ENCODE data around the gene IGF2R.

The IGF2R gene

GRCh38 chr6:160060221-160060620 lies 91.3 kb downstream of the IGF2R start:
- TF ChIP-seq CTCF (IDR thresholded peaks at IDR 0.05; ENCODE audit: insufficient read depth, low read depth, low read length, missing control alignments), result no peak
- H3K4me3 ChIP-seq (ENCODE audit: low read depth, low read length), result no peak overlapping the region
- DNase-seq (ENCODE audit: low read depth), result no peak

DNA sequence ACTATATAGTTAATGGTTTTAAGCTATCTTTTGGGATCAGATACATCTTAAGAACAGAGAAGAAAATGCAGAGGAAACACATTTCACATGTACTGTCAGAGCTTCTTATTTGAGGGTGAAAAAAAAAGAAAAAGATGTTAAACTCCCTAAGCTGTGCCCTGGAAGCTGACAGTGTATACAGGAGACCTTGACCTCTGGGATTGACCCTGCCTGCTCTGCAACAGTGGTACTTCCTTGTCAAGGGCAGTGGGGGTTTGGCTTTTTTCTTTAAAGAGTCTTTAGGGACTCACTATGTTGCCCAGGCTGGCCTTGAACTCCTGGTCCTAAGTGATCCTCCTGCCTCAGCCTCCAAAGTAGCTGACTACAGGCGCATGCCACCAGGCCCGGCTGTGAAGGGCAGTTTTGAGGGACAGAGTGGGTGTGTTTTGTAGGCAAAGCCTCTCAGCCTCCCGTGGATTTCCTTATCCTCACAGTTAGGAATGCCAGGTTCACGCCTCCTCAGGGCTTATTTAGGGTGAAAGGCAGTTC lies 92.1 kb downstream of the IGF2R start:
- DNase-seq (ENCODE audit: low read depth), result no peak
- no peak overlapping the region for H3K4me3 ChIP-seq (ENCODE audit: low read depth, low read length)
- no peak for TF ChIP-seq CTCF (IDR thresholded peaks at IDR 0.05; ENCODE audit: insufficient read depth, low read depth, low read length, missing control alignments)

- no peak for TF ChIP-seq CTCF (IDR thresholded peaks at IDR 0.05; ENCODE audit: insufficient read depth, low read depth, low read length, missing control alignments)
- no peak for DNase-seq (ENCODE audit: low read depth)
- H3K4me3 ChIP-seq (ENCODE audit: low read depth, low read length), result no peak overlapping the region
Observed at GRCh38 chr6:160063771-160064413, 95.0 kb downstream of the IGF2R start.

DNA sequence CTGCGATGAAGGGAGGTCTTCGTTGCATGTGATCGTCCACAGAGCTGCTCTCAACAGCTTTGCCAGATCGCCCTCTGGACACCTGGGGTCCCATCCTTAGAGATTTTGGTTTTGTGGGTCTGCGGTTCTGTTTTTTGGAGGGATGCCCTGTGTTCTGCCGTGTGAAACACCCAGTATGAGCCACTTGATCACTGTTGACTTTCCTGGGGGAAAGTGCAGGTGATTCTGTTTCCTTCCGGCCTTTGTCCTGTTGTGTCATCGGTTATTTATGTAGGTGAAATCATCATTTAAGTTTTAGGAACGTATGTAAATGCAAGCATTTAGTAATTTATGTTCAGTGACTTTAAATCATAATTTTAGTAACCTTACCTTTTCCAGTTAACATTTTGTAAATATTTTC lies 96.3 kb downstream of the IGF2R start:
- no peak for DNase-seq (ENCODE audit: low read depth)
- TF ChIP-seq CTCF (IDR thresholded peaks at IDR 0.05; ENCODE audit: insufficient read depth, low read depth, low read length, missing control alignments), result no peak
- H3K4me3 ChIP-seq (ENCODE audit: low read depth, low read length), result no peak overlapping the region

DNA sequence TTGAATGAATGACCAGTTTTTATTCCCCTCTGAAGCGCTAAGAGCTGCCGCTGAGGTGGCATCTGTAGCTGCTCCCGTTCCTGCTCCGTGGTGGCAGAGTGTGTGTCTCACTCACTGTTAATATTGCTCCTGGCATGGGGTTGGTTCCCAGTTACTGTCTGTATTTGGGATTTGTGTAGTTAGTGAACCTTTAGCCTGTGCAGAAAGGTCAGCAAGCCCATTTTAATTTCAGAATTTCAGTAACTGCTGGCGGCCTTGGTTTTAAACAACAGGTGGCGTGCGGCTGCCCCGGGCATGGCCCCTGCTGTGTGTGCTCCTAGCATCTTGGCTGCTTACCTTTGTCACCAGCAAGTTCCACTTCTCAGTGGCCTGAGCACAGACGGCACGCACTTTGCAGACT lies 98.7 kb downstream of the IGF2R start:
- DNase-seq (ENCODE audit: low read depth), result no peak
- H3K4me3 ChIP-seq (ENCODE audit: low read depth, low read length), result no peak overlapping the region
- no peak for TF ChIP-seq CTCF (IDR thresholded peaks at IDR 0.05; ENCODE audit: insufficient read depth, low read depth, low read length, missing control alignments)

GRCh38 chr6:160068346-160068745 lies 99.5 kb downstream of the IGF2R start:
- no peak for DNase-seq (ENCODE audit: low read depth)
- TF ChIP-seq CTCF (IDR thresholded peaks at IDR 0.05; ENCODE audit: insufficient read depth, low read depth, low read length, missing control alignments), result no peak
- H3K4me3 ChIP-seq (ENCODE audit: low read depth, low read length), result no peak overlapping the region

DNA sequence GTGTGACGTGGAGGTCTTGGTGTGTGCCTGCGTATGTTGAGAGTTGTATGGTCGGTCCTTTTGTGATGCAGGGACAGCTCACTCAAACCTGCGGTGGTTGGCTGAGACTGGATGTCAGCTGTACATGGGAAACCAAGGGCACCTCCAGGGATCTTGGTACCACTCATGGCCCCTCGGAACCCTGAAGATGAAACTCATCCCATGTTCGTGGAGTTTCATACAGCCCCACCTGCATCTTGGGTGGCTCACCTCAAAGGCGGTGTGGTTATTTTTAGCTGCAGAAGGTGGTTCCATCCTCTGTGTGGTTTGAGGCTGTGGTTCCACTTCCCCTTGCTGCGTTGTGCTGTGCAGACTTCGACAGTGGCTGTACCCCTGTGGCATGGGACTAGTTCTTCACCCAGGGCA lies 100.2 kb downstream of the IGF2R start:
- peak; percentile 75 for DNase-seq (ENCODE audit: low read depth)
- no peak for TF ChIP-seq CTCF (IDR thresholded peaks at IDR 0.05; ENCODE audit: insufficient read depth, low read depth, low read length, missing control alignments)
- H3K4me3 ChIP-seq (ENCODE audit: low read depth, low read length), result no peak overlapping the region

Measured in GM12865 (cell line).